Endodermal cell (in vitro differentiated cells): ENCODE data around the gene IL31. TPM values are rescaled to one million over a fixed set of nuclear protein-coding genes. Genes with fewer than 3 reads are reported as not detected.

ENCODE experiments used
- DNase-seq: peaks from one replicate; pipeline ENCODE4 v3.0.0-alpha.2; 2017
- H3K27ac ChIP-seq: 2 replicates; pipeline ENCODE4 v1.5.1; 2013; ENCODE audit warnings: mild to moderate bottlenecking, low read depth, low read length, moderate library complexity
- H3K27me3 ChIP-seq: 2 replicates; pipeline ENCODE4 v1.6.1; 2013; ENCODE audit warnings: mild to moderate bottlenecking, low read length, moderate library complexity; ENCODE audit not compliant: insufficient read depth, control insufficient read depth, poor library complexity, severe bottlenecking
- H3K36me3 ChIP-seq: 2 replicates; pipeline ENCODE4 v1.7.0; 2013; ENCODE audit warnings: mild to moderate bottlenecking, low read length, moderate library complexity; ENCODE audit not compliant: control insufficient read depth, insufficient read depth
- H3K4me1 ChIP-seq: one replicate; pipeline ENCODE4 v1.7.0; 2013; ENCODE audit warnings: low read length; ENCODE audit not compliant: control insufficient read depth, insufficient read depth
- H3K4me3 ChIP-seq: 2 replicates; pipeline ENCODE4 v1.5.1; 2013; ENCODE audit warnings: mild to moderate bottlenecking, low read length, moderate library complexity
- H3K9ac ChIP-seq: 2 replicates; pipeline ENCODE4 v1.6.1; 2013; ENCODE audit warnings: mild to moderate bottlenecking, low read length, moderate library complexity; ENCODE audit not compliant: poor library complexity, severe bottlenecking; ENCODE audit errors: extremely low read depth
- H3K9me3 ChIP-seq: 2 replicates; pipeline ENCODE4 v1.6.1; 2013; ENCODE audit warnings: mild to moderate bottlenecking, low read length, moderate library complexity; ENCODE audit not compliant: control insufficient read depth
- H3K27ac Mint-ChIP-seq: 2 replicates; pipeline ENCODE4 v1.8.0; 2020; ENCODE audit warnings: mixed read lengths
- H3K27me3 Mint-ChIP-seq: 2 replicates; pipeline ENCODE4 v1.8.0; 2021; ENCODE audit warnings: mild to moderate bottlenecking, mixed read lengths; ENCODE audit not compliant: insufficient read depth
- H3K36me3 Mint-ChIP-seq: 2 replicates; pipeline ENCODE4 v1.8.0; 2020; ENCODE audit warnings: low read depth, mixed read lengths
- H3K4me1 Mint-ChIP-seq: 2 replicates; pipeline ENCODE4 v1.8.0; 2020; ENCODE audit warnings: mixed read lengths
- H3K4me3 Mint-ChIP-seq: 2 replicates; pipeline ENCODE4 v1.8.0; 2020; ENCODE audit warnings: mild to moderate bottlenecking, moderate library complexity, mixed read lengths
- H3K9me3 Mint-ChIP-seq: 2 replicates; pipeline ENCODE4 v1.8.0; 2020; ENCODE audit warnings: mild to moderate bottlenecking, mixed read lengths
- CTCF ChIP-seq: fragments of 200-600 bp; sonication (generic); conservative IDR thresholded peaks from 2 replicates; pipeline ENCODE4 v1.5.0; 2021; ENCODE audit warnings: antibody characterized with exemption, mild to moderate bottlenecking
- WGBS, 2 experiments: methylation state at CpG; one replicate each; pipeline versions ENCODE4 v1.1.5 to v1.1.7; 2013; ENCODE audit warnings: missing lambda C conversion rate in 2 of 2, mixed read lengths in 1 of 2; ENCODE audit not compliant: insufficient coverage in 1 of 2, insufficient read length in 1 of 2; 5-methylcytosine and 5-hydroxymethylcytosine counted together
- total RNA-seq, 2 donors: library from RNA; stranded (reverse); fragmentation: NEBNext Ultra II Directional in 1 of 2; extraction: Animal tissue kit (Norgen Biotek cat#: 25700) in 1 of 2; gene quantifications; 2 replicates in 1 of 2; 3 replicates in 1 of 2; pipeline ENCODE4 v1.2.1, GENCODE V29; 2021

Gene IL31
- total RNA-seq, 2 donors from 2014 or later, result not detected

- no peaks in the 10 kb centered on the region for H3K9me3 ChIP-seq
- H3K36me3 Mint-ChIP-seq, result no peaks in the 10 kb centered on the region
- H3K4me1 ChIP-seq, result no peaks in the 10 kb centered on the region
- no peak overlapping the region for H3K27ac Mint-ChIP-seq
- WGBS, 2 experiments, result 89 to 96% methylated on average over 4 to 10 of the region's 10 CpGs
- no peak overlapping the region for H3K9ac ChIP-seq
- no peaks in the 10 kb centered on the region for H3K27me3 ChIP-seq
- no peaks in the 10 kb centered on the region for H3K4me1 Mint-ChIP-seq
- H3K27ac ChIP-seq, result peak overlapping the region; percentile 90
- H3K27me3 Mint-ChIP-seq, result no peaks in the 10 kb centered on the region
- TF ChIP-seq CTCF, result no peak
- no peaks in the 10 kb centered on the region for H3K36me3 ChIP-seq
- H3K9me3 Mint-ChIP-seq, result peaks cover 8% of the 10 kb centered on the region
- no peak overlapping the region for H3K4me3 Mint-ChIP-seq
- H3K4me3 ChIP-seq, result no peak overlapping the region
- no peak for DNase-seq
Observed at GRCh38 chr12:122167356-122167925, 6.6 kb downstream of the IL31 start.

- no peak for DNase-seq
- Mint-ChIP-seq H3K27me3 (no peaks in the 10 kb centered on the region), H3K27ac (no peak overlapping the region), H3K4me1 (no peaks in the 10 kb centered on the region), H3K36me3 (no peaks in the 10 kb centered on the region), H3K9me3 (peaks cover 14% of the 10 kb centered on the region), H3K4me3 (no peak overlapping the region)
- Histone ChIP-seq H3K27ac (peak overlapping the region; percentile 90), H3K27me3 (no peaks in the 10 kb centered on the region), H3K36me3 (no peaks in the 10 kb centered on the region), H3K4me3 (no peak overlapping the region), H3K9me3 (no peaks in the 10 kb centered on the region), H3K4me1 (no peaks in the 10 kb centered on the region), H3K9ac (no peak overlapping the region)
- TF ChIP-seq CTCF, result no peak
- WGBS, 2 experiments, result 84 to 88% methylated on average over 12 to 22 of the region's 22 CpGs
Observed at GRCh38 chr12:122166422-122167349, 7.3 kb downstream of the IL31 start.

GRCh38 chr12:122162976-122163375 lies 11.0 kb downstream of the IL31 start:
- Histone ChIP-seq H3K4me3 (no peak overlapping the region), H3K4me1 (no peaks in the 10 kb centered on the region), H3K9me3 (no peaks in the 10 kb centered on the region), H3K27me3 (no peaks in the 10 kb centered on the region), H3K27ac (no peak overlapping the region), H3K36me3 (no peaks in the 10 kb centered on the region), H3K9ac (no peak overlapping the region)
- TF ChIP-seq CTCF, result no peak
- no peak for DNase-seq
- Mint-ChIP-seq H3K4me3 (no peak overlapping the region), H3K4me1 (no peaks in the 10 kb centered on the region), H3K36me3 (no peaks in the 10 kb centered on the region), H3K27me3 (no peaks in the 10 kb centered on the region), H3K9me3 (peaks cover 19% of the 10 kb centered on the region), H3K27ac (no peak overlapping the region)
- WGBS, 2 experiments, result 91 to 92% methylated on average over 2 to 3 of the region's 3 CpGs
